GM10266 (cell line): ENCODE results near the gene KAZN.

ENCODE experiments used
- DNase-seq: peaks from one replicate; pipeline ENCODE4 v3.0.0; 2012; ENCODE audit errors: extremely low spot score
- CTCF ChIP-seq: IDR thresholded peaks from 2 replicates; pipeline ENCODE4 v1.5.1; 2012; ENCODE audit warnings: mild to moderate bottlenecking, low read depth; ENCODE audit not compliant: control insufficient read depth, insufficient read depth; ENCODE audit errors: missing control alignments

Gene KAZN

GRCh38 chr1:14659913-14660312 is 61.4 kb downstream of the KAZN start:
- TF ChIP-seq CTCF: no peak
- DNase-seq: no peak

- no peak for DNase-seq
- TF ChIP-seq CTCF: no peak
Observed at GRCh38 chr1:14660801-14661200, 62.3 kb downstream of the KAZN start.

- TF ChIP-seq CTCF: no peak
- no peak for DNase-seq
Observed at GRCh38 chr1:14661222-14661621, 62.7 kb downstream of the KAZN start.

- TF ChIP-seq CTCF: no peak
Observed at GRCh38 chr1:14662116-14662515, 63.6 kb downstream of the KAZN start.

GRCh38 chr1:14663773-14664172 is 65.3 kb downstream of the KAZN start:
- DNase-seq: no peak
- TF ChIP-seq CTCF: no peak

More at GRCh38 chr1:14662116-14662515, 63.6 kb downstream of the KAZN start:
- DNase-seq: no peak

GRCh38 chr1:14666373-14666772 is 67.9 kb downstream of the KAZN start:
- TF ChIP-seq CTCF: no peak
- no peak for DNase-seq

GRCh38 chr1:14666962-14667650 is 68.6 kb downstream of the KAZN start:
- no peak for TF ChIP-seq CTCF
- DNase-seq: no peak
